Measurements from ENCODE around the gene NUDT21. TPM values are rescaled to one million over a fixed set of nuclear protein-coding genes. Genes with fewer than 3 reads are reported as not detected.

The NUDT21 gene
- total RNA-seq (117 TPM), polyA plus RNA-seq (ENCODE audit: insufficient read depth, low read depth, low replicate concordance) (47.1 TPM)
- long read RNA-seq, donor 1, full-length matches to known transcripts = 20 of 80 reads
- long read RNA-seq, donor 1, partial matches to known transcripts = 60 of 80 reads
- long read RNA-seq, donor 1, other reads (novel, unspliced or antisense) = 0 of 80 reads
- long read RNA-seq, donor 2, full-length matches to known transcripts = 37 of 43 reads
- long read RNA-seq, donor 2, partial matches to known transcripts = 6 of 43 reads
- long read RNA-seq, donor 2, other reads (novel, unspliced or antisense) = 0 of 43 reads
- long read RNA-seq, donor 3, full-length matches to known transcripts = 31 of 47 reads
- long read RNA-seq, donor 3, partial matches to known transcripts = 16 of 47 reads
- long read RNA-seq, donor 3, other reads (novel, unspliced or antisense) = 0 of 47 reads
- long read RNA-seq, donor 4, full-length matches to known transcripts = 23 of 39 reads
- long read RNA-seq, donor 4, partial matches to known transcripts = 16 of 39 reads
- long read RNA-seq, donor 4, other reads (novel, unspliced or antisense) = 0 of 39 reads
- long read RNA-seq, donor 5, full-length matches to known transcripts = 2 of 2 reads
- long read RNA-seq, donor 5, partial matches to known transcripts = 0 of 2 reads
- long read RNA-seq, donor 5, other reads (novel, unspliced or antisense) = 0 of 2 reads
- long read RNA-seq, donor 6, full-length matches to known transcripts = 74 of 93 reads
- long read RNA-seq, donor 6, partial matches to known transcripts = 19 of 93 reads
- long read RNA-seq, donor 6, other reads (novel, unspliced or antisense) = 0 of 93 reads
- long read RNA-seq, donor 7, full-length matches to known transcripts = 80 of 87 reads
- long read RNA-seq, donor 7, partial matches to known transcripts = 1 of 87 reads
- long read RNA-seq, donor 7, other reads (novel, unspliced or antisense) = 6 of 87 reads
- long read RNA-seq, donor 8, full-length matches to known transcripts = 36 of 61 reads
- long read RNA-seq, donor 8, partial matches to known transcripts = 25 of 61 reads
- long read RNA-seq, donor 8, other reads (novel, unspliced or antisense) = 0 of 61 reads
- long read RNA-seq, donor 9, full-length matches to known transcripts = 16 of 32 reads
- long read RNA-seq, donor 9, partial matches to known transcripts = 16 of 32 reads
- long read RNA-seq, donor 9, other reads (novel, unspliced or antisense) = 0 of 32 reads
- long read RNA-seq, donor 10, full-length matches to known transcripts = 26 of 36 reads
- long read RNA-seq, donor 10, partial matches to known transcripts = 10 of 36 reads
- long read RNA-seq, donor 10, other reads (novel, unspliced or antisense) = 0 of 36 reads

DNA sequence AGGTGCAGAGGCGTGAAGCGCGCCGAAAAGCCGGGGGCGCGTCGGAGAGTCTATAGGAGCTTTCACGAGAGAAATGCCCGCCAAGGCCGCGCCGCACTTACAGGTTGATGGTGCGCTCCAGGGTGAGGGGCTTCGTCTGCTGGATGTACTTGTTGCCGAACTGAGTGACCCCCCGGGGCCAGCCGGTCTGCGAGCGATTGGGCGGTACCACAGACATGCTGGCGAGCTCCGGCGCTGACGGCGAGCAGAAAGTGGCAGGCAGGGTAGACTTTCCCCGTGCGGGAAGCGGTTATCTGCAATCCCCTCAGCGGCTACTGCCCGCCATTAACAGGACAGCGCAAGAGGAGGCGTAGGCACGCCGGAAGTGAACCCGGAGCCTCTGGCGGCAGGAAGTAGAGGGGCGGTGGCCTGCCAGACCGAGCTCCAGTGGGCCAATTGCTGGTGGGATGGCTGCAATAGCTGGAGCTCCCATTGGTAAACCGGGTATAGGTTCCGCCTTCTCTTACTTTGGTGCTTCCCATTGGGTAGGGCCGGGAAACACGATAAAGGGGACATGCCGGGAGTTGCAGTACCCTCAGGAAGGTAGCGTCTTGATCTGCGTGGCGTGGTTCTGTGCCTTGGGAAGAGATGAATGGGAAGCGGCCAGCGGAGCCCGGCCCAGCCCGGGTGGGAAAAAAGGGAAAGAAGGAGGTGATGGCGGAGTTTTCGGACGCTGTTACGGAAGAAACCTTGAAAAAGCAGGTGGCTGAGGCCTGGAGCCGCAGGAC, at the start of gene NUDT21, which contains the start of gene OGFOD1:
Gene NUDT21, minus strand, starts transcription at position 347 of the 767 bp plus-strand sequence. Its CDS starts 130 bp downstream, at position 217.
Gene OGFOD1, plus strand, starts transcription at position 569 of the 767 bp plus-strand sequence. Its CDS starts 59 bp downstream, at position 628.
- peaks cover 0 to 11% (median 4%) of the 10 kb centered on the region in 3 donors for H3K36me3 ChIP-seq (ENCODE audit: control insufficient read depth in 2 of 3, insufficient read depth in 3 of 3, low read length in 3 of 3)
- H3K27me3 ChIP-seq (ENCODE audit: control insufficient read depth, insufficient read depth, low read length) = no peaks in the 10 kb centered on the region
- peak within 1 kb of the TSS; percentile 69 to 79 for H3K27ac ChIP-seq (ENCODE audit: low read depth in 2 of 2, low read length in 2 of 2)
- peak within 1 kb of the TSS; percentile 90 to 94 (median 91) for H3K4me3 ChIP-seq (ENCODE audit: low read length in 3 of 3)
- intact Hi-C loops (cut with DNase I) = no loop called here
- peaks cover 0 to 19% (median 14%) of the 10 kb centered on the region in 3 donors for H3K4me1 ChIP-seq (ENCODE audit: control insufficient read depth in 2 of 3, insufficient read depth in 2 of 3, low read depth in 1 of 3, low read length in 3 of 3)
- peak; percentile 97 to 99 (median 97) for DNase-seq
- TF ChIP-seq, protein P1, sequence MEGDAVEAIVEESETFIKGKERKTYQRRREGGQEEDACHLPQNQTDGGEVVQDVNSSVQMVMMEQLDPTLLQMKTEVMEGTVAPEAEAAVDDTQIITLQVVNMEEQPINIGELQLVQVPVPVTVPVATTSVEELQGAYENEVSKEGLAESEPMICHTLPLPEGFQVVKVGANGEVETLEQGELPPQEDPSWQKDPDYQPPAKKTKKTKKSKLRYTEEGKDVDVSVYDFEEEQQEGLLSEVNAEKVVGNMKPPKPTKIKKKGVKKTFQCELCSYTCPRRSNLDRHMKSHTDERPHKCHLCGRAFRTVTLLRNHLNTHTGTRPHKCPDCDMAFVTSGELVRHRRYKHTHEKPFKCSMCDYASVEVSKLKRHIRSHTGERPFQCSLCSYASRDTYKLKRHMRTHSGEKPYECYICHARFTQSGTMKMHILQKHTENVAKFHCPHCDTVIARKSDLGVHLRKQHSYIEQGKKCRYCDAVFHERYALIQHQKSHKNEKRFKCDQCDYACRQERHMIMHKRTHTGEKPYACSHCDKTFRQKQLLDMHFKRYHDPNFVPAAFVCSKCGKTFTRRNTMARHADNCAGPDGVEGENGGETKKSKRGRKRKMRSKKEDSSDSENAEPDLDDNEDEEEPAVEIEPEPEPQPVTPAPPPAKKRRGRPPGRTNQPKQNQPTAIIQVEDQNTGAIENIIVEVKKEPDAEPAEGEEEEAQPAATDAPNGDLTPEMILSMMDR (IDR thresholded peaks at IDR 0.05; ENCODE audit: borderline replicate concordance, extremely low read depth, insufficient read depth) = peak; percentile 12
- H3K9me3 ChIP-seq (ENCODE audit: control insufficient read depth in 2 of 3, insufficient read depth in 1 of 3, low read length in 3 of 3) = no peaks in the 10 kb centered on the region
- peak; percentile 96 for FAIRE-seq
- peak within 1 kb of the TSS; percentile 79 to 90 (median 84) for H3K9ac ChIP-seq (ENCODE audit: low read length in 3 of 3)

DNA sequence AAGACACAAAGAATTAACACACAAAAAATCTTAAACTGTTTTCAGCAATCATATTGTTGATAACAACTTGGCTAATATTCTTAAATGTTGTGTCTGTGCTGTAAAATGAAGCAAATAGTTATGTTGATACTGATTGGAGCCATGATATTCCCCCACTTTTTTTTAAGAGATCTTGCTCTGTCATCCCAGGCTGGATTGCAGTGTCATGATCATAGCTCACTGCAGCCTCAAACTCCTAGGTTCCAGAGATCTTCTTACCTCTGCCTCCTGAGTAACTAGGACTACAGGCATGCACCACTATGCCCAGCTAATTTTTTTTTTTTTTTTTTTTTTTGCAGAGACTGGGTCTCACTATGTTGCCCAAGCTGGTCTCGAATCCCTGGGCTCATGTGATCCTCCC, 42.7 kb upstream of the NUDT21 start:
- DNase-seq = no peak
- Histone ChIP-seq H3K27me3 (ENCODE audit: control insufficient read depth, insufficient read depth, low read length) (no peaks in the 10 kb centered on the region), H3K4me3 (ENCODE audit: low read length in 3 of 3) (no peak overlapping the region), H3K27ac (ENCODE audit: low read depth in 2 of 2, low read length in 2 of 2) (no peak overlapping the region), H3K9me3 (ENCODE audit: control insufficient read depth in 2 of 3, insufficient read depth in 1 of 3, low read length in 3 of 3) (no peaks in the 10 kb centered on the region), H3K4me1 (ENCODE audit: control insufficient read depth in 2 of 3, insufficient read depth in 2 of 3, low read depth in 1 of 3, low read length in 3 of 3) (no peaks in the 10 kb centered on the region), H3K36me3 (ENCODE audit: control insufficient read depth in 2 of 3, insufficient read depth in 3 of 3, low read length in 3 of 3) (peaks cover 2 to 22% (median 19%) of the 10 kb centered on the region in 3 donors), H3K9ac (ENCODE audit: low read length in 3 of 3) (no peak overlapping the region)
- no peak for FAIRE-seq
- TF ChIP-seq, protein P1 (IDR thresholded peaks at IDR 0.05; ENCODE audit: borderline replicate concordance, extremely low read depth, insufficient read depth) = no peak
- intact Hi-C loops (cut with DNase I) = no loop called here

DNA sequence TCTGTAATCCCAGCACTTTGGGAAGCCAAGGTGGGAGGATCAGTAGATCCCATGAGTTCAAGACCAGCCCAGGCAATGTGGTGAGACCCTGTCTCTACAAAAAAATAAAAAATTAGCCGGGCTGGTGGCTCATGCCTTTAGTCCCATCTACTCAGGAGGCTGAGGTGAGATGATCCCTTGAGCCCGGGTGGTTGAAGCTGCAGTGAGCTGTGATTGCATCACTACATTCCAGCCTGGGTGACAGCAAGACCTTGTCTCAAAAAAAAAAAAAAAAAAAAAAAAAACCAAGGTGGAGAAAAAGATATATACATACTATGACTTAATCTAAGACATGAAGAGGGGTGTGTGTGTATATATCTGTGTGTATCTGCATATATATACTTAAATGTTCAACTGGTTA, 42.0 kb upstream of the NUDT21 start:
- Histone ChIP-seq H3K27ac (ENCODE audit: low read depth in 2 of 2, low read length in 2 of 2) (no peak overlapping the region), H3K9me3 (ENCODE audit: control insufficient read depth in 2 of 3, insufficient read depth in 1 of 3, low read length in 3 of 3) (no peaks in the 10 kb centered on the region), H3K9ac (ENCODE audit: low read length in 3 of 3) (no peak overlapping the region), H3K36me3 (ENCODE audit: control insufficient read depth in 2 of 3, insufficient read depth in 3 of 3, low read length in 3 of 3) (peaks cover 0 to 16% (median 15%) of the 10 kb centered on the region in 3 donors), H3K4me1 (ENCODE audit: control insufficient read depth in 2 of 3, insufficient read depth in 2 of 3, low read depth in 1 of 3, low read length in 3 of 3) (no peaks in the 10 kb centered on the region), H3K27me3 (ENCODE audit: control insufficient read depth, insufficient read depth, low read length) (no peaks in the 10 kb centered on the region), H3K4me3 (ENCODE audit: low read length in 3 of 3) (no peak overlapping the region)
- DNase-seq (no peak), FAIRE-seq (no peak)
- TF ChIP-seq, protein P1 (IDR thresholded peaks at IDR 0.05; ENCODE audit: borderline replicate concordance, extremely low read depth, insufficient read depth) = no peak
- intact Hi-C loops (cut with DNase I) = no loop called here

Data from kidney (tissue), 22 donors.